H1 (cell line): Measurements from ENCODE around the gene STAC. TPM values are rescaled to one million over a fixed set of nuclear protein-coding genes. Genes with fewer than 3 reads are reported as not detected.

Experiments used
- CTCF ChIA-PET: fragments of 300-600 bp; sonication (Branson Sonifier 250); formaldehyde crosslinking; loops from one replicate; lab custom pipeline; 2021; ENCODE audit not compliant: partially characterized antibody; lab: Charles Lee
- POLR2A ChIA-PET: fragments of 300-600 bp; sonication (Branson Sonifier 250); formaldehyde crosslinking; loops from one replicate; lab custom pipeline; 2021; ENCODE audit warnings: inconsistent platforms; ENCODE audit not compliant: partially characterized antibody; lab: Charles Lee
- DNase-seq, 2 experiments: peaks; one replicate each; pipeline versions ENCODE4 v3.0.0 to v3.0.0-alpha.2; 2010 to 2022; ENCODE audit warnings: low spot score in 2 of 2, low read depth in 1 of 2, mixed read lengths in 1 of 2
- FAIRE-seq: peaks from 2 replicates; lab custom pipeline; 2011; peaks lifted over from hg19 to GRCh38; lab: Jason Lieb, UNC
- H2AFZ ChIP-seq: 2 replicates; pipeline ENCODE4 v1.8.1; 2012; ENCODE audit warnings: low read length, inconsistent platforms
- H2AK5ac ChIP-seq: 2 replicates; pipeline ENCODE4 v1.6.1; 2013; ENCODE audit warnings: low read depth, low read length
- H2BK120ac ChIP-seq: replicated peaks from 2 replicates; pipeline ENCODE3; 2013; ENCODE audit warnings: low read depth, low read length, inconsistent platforms
- H2BK12ac ChIP-seq: 2 replicates; pipeline ENCODE4 v1.6.1; 2013; ENCODE audit warnings: low read depth, low read length
- H2BK15ac ChIP-seq: 2 replicates; pipeline ENCODE4 v1.6.1; 2013; ENCODE audit warnings: low read length
- H2BK20ac ChIP-seq: 2 replicates; pipeline ENCODE4 v1.6.1; 2013; ENCODE audit warnings: low read length
- H2BK5ac ChIP-seq: 2 replicates; pipeline ENCODE4 v1.6.1; 2013; ENCODE audit warnings: low read depth, low read length
- H3K14ac ChIP-seq: 2 replicates; pipeline ENCODE4 v1.6.1; 2013; ENCODE audit warnings: inconsistent platforms; ENCODE audit not compliant: insufficient read length
- H3K18ac ChIP-seq: 2 replicates; pipeline ENCODE4 v1.6.1; 2013; ENCODE audit warnings: low read length; ENCODE audit errors: extremely low read depth
- H3K23ac ChIP-seq: 2 replicates; pipeline ENCODE4 v1.6.1; 2013; ENCODE audit warnings: inconsistent platforms; ENCODE audit not compliant: insufficient read length
- H3K23me2 ChIP-seq: 2 replicates; pipeline ENCODE4 v1.6.1; 2013; ENCODE audit warnings: low read depth, low read length
- H3K27ac ChIP-seq: 2 replicates; pipeline ENCODE4 v1.6.1; 2011; ENCODE audit warnings: low read depth, low read length, inconsistent platforms
- H3K27me3 ChIP-seq, 4 experiments: replicated peaks in 1 of 4; 1 replicate in 1 of 4; 2 replicates in 3 of 4; pipeline versions ENCODE4 v1.6.1 to v1.8.1; 2011 to 2013; ENCODE audit warnings: low read length in 3 of 4, mild to moderate bottlenecking in 3 of 4, inconsistent platforms in 2 of 4, mixed read lengths in 2 of 4, moderate library complexity in 1 of 4; ENCODE audit not compliant: control insufficient read depth in 3 of 4, insufficient read depth in 3 of 4; ENCODE audit errors: extremely low read depth in 1 of 4
- H3K36me3 ChIP-seq, 4 experiments: 2 replicates each; pipeline versions ENCODE4 v1.6.1 to v1.8.1; 2011 to 2013; ENCODE audit warnings: mild to moderate bottlenecking in 4 of 4, low read length in 3 of 4, moderate library complexity in 2 of 4, control low read depth in 1 of 4, inconsistent platforms in 1 of 4; ENCODE audit not compliant: insufficient read depth in 4 of 4, control insufficient read depth in 2 of 4
- H3K4ac ChIP-seq: replicated peaks from 2 replicates; pipeline ENCODE3; 2013; ENCODE audit warnings: low read length, low read depth, mixed read lengths, inconsistent platforms; ENCODE audit not compliant: insufficient read length
- H3K4me1 ChIP-seq, 4 experiments: replicated peaks in 1 of 4; 1 replicate in 1 of 4; 2 replicates in 3 of 4; pipeline versions ENCODE4 v1.6.1 to v1.8.1; 2011 to 2013; ENCODE audit warnings: low read length in 3 of 4, inconsistent platforms in 2 of 4, mixed read lengths in 1 of 4; ENCODE audit not compliant: insufficient read depth in 4 of 4, control insufficient read depth in 3 of 4
- H3K4me2 ChIP-seq, 2 experiments: 2 replicates each; pipeline versions ENCODE4 v1.6.1 to v1.8.1; 2011 to 2013; ENCODE audit warnings: low read depth in 2 of 2, low read length in 2 of 2, control low read depth in 1 of 2, inconsistent platforms in 1 of 2, mild to moderate bottlenecking in 1 of 2; ENCODE audit not compliant: insufficient read depth in 1 of 2
- H3K4me3 ChIP-seq, 4 experiments: fragments of 200-600, 300-600 bp in 1 of 4; sonication (generic), shearing (Covaris generic), sonication (Bioruptor Twin) in 1 of 4; 2 replicates each; pipeline versions ENCODE4 v1.5.1 to v1.8.1; 2011 to 2016; ENCODE audit warnings: low read length in 4 of 4, low read depth in 3 of 4, control low read depth in 2 of 4, inconsistent platforms in 2 of 4, mild to moderate bottlenecking in 2 of 4, mixed read lengths in 1 of 4, moderate library complexity in 1 of 4; ENCODE audit not compliant: insufficient read depth in 2 of 4; ENCODE audit errors: extremely low read depth in 1 of 4
- H3K56ac ChIP-seq: replicated peaks from 2 replicates; pipeline ENCODE3; 2013; ENCODE audit warnings: low read depth, mild to moderate bottlenecking, mixed read lengths, low read length, inconsistent platforms; ENCODE audit not compliant: insufficient read length
- H3K79me1 ChIP-seq: 2 replicates; pipeline ENCODE4 v1.6.1; 2013; ENCODE audit warnings: low read depth, low read length, control low read depth
- H3K79me2 ChIP-seq, 2 experiments: 2 replicates each; pipeline versions ENCODE4 v1.6.1 to v1.8.1; 2012 to 2013; ENCODE audit warnings: low read length in 2 of 2, mild to moderate bottlenecking in 2 of 2, inconsistent platforms in 1 of 2; ENCODE audit not compliant: insufficient read depth in 2 of 2, control insufficient read depth in 1 of 2
- H3K9ac ChIP-seq, 4 experiments: replicated peaks in 1 of 4; 1 replicate in 1 of 4; 2 replicates in 3 of 4; pipeline versions ENCODE4 v1.6.1 to v1.8.1; 2011 to 2013; ENCODE audit warnings: low read depth in 3 of 4, low read length in 3 of 4, control low read depth in 2 of 4, mild to moderate bottlenecking in 2 of 4, moderate library complexity in 2 of 4, inconsistent platforms in 1 of 4; ENCODE audit errors: extremely low read depth in 1 of 4
- H3K9me3 ChIP-seq, 2 experiments: 2 replicates each; pipeline versions ENCODE4 v1.6.1 to v1.8.1; 2012 to 2013; ENCODE audit warnings: mild to moderate bottlenecking in 2 of 2, moderate library complexity in 2 of 2, control low read depth in 1 of 2, inconsistent platforms in 1 of 2, low read depth in 1 of 2, low read length in 1 of 2, mixed read lengths in 1 of 2; ENCODE audit not compliant: insufficient read depth in 2 of 2
- H4K20me1 ChIP-seq, 2 experiments: replicated peaks in 1 of 2; 2 replicates each; pipeline versions ENCODE3 to v1.8.1; 2011 to 2013; ENCODE audit warnings: inconsistent platforms in 2 of 2, low read length in 2 of 2, mild to moderate bottlenecking in 1 of 2; ENCODE audit not compliant: insufficient read depth in 2 of 2, control insufficient read depth in 1 of 2
- H4K5ac ChIP-seq: 2 replicates; pipeline ENCODE4 v1.6.1; 2013; ENCODE audit warnings: low read length, low read depth, mixed read lengths, inconsistent platforms; ENCODE audit not compliant: insufficient read length
- H4K8ac ChIP-seq: 2 replicates; pipeline ENCODE4 v1.8.0; 2013; ENCODE audit warnings: mild to moderate bottlenecking, moderate library complexity, low read length, inconsistent platforms; ENCODE audit not compliant: insufficient read depth; ENCODE audit errors: extremely low read depth
- H4K91ac ChIP-seq: replicated peaks from 2 replicates; pipeline ENCODE3; 2013; ENCODE audit warnings: low read length, mixed read lengths, inconsistent platforms; ENCODE audit not compliant: insufficient read length
- CBX5 ChIP-seq: fragments of 300-800, 300-1000 bp; sonication (generic); IDR thresholded peaks from 2 replicates; pipeline ENCODE4 v1.7.1; 2016; ENCODE audit warnings: antibody characterized with exemption, low read length, low read depth
- HDAC2 ChIP-seq, 2 experiments: fragments of 300-600 bp in 1 of 2; sonication (generic) in 1 of 2; IDR thresholded peaks; 2 replicates each; pipeline ENCODE4 v1.6.1; 2011 to 2012; ENCODE audit warnings: low read depth in 2 of 2, low read length in 2 of 2, mild to moderate bottlenecking in 2 of 2, moderate library complexity in 2 of 2, borderline replicate concordance in 1 of 2, inconsistent platforms in 1 of 2
- JUND ChIP-seq: IDR thresholded peaks from 2 replicates; pipeline ENCODE4 v1.6.1; 2011; ENCODE audit warnings: mild to moderate bottlenecking, improper control_type of control experiment, low read length
- RXRA ChIP-seq: IDR thresholded peaks from 2 replicates; pipeline ENCODE4 v1.6.1; 2011; ENCODE audit warnings: low read depth, mild to moderate bottlenecking, low read length, moderate library complexity; ENCODE audit not compliant: insufficient read depth
- SP1 ChIP-seq: IDR thresholded peaks from 2 replicates; pipeline ENCODE4 v1.6.1; 2011; ENCODE audit warnings: low read depth, low read length
- TAF1 ChIP-seq: IDR thresholded peaks from 2 replicates; pipeline ENCODE4 v1.6.1; 2011; ENCODE audit warnings: mild to moderate bottlenecking, low read depth, low read length
- ZNF274 ChIP-seq: IDR thresholded peaks from 2 replicates; pipeline ENCODE4 v1.7.0; 2012; ENCODE audit warnings: low read length, borderline replicate concordance; ENCODE audit errors: extremely low read depth
- WGBS, 2 experiments: shearing (Covaris generic) in 1 of 2; methylation state at CpG; one replicate each; pipeline versions ENCODE4 v1.1.6 to v1.1.7; 2013 to 2015; ENCODE audit warnings: low lambda C conversion rate in 2 of 2, mixed read lengths in 2 of 2, inconsistent platforms in 1 of 2, low coverage in 1 of 2, missing lambda C conversion rate in 1 of 2; ENCODE audit not compliant: insufficient replicate concordance in 2 of 2, insufficient coverage in 1 of 2, insufficient read length in 1 of 2; ENCODE audit errors: extremely low coverage in 1 of 2, missing lambda C conversion rate in 1 of 2; 5-methylcytosine and 5-hydroxymethylcytosine counted together
- polyA plus RNA-seq, 7 experiments: library from polyadenylated mRNA; depleted of rRNA in 3 of 7; stranded (reverse) in 5 of 7; unstranded in 2 of 7; fragments of >200 nt in 5 of 7; fragments of 200-250 nt in 2 of 7; gene quantifications; 1 replicate in 5 of 7; 2 replicates in 1 of 7; 4 replicates in 1 of 7; pipeline versions ENCODE4 v1.2.1 to v1.2.3, GENCODE V29; 2011 to 2013; ENCODE audit warnings: missing spikeins in 2 of 7, mixed read lengths in 2 of 7
- total RNA-seq: library from RNA; stranded (reverse); fragmentation: NEBNext Ultra II Directional; extraction: Animal tissue kit (Norgen Biotek cat#: 25700); gene quantifications from 2 replicates; pipeline ENCODE4 v1.2.1, GENCODE V29; 2021

Gene STAC
- total and polyA plus RNA-seq, 2 of the 8 experiments (the other 6 are each of a cell fraction or from before 2014, with no cell fraction given), result 8.0 to 18.1 TPM

GRCh38 chr3:36411587-36411986, 31.3 kb downstream of the STAC start:
- Histone ChIP-seq H3K27ac (no peak overlapping the region), H3K9ac (no peak overlapping the region), H3K36me3 (peaks cover 0 to 3% (median 1%) of the 10 kb centered on the region in 4 experiments; a peak in 4 of 8 replicates), H3K4me1 (no peaks in the 10 kb centered on the region), H3K23me2 (no peaks in the 10 kb centered on the region), H2BK15ac (no peak overlapping the region), H4K8ac (no peak overlapping the region), H3K79me2 (no peaks in the 10 kb centered on the region), H3K4me3 (no peak overlapping the region), H3K27me3 (no peaks in the 10 kb centered on the region), H3K18ac (no peak overlapping the region), H3K23ac (no peak overlapping the region), H3K4me2 (no peak overlapping the region), H4K20me1 (no peaks in the 10 kb centered on the region), H2BK12ac (no peak overlapping the region), H2AFZ (no peak overlapping the region), H3K79me1 (no peaks in the 10 kb centered on the region), H4K5ac (no peak overlapping the region), H3K14ac (no peak overlapping the region), H2BK5ac (no peak overlapping the region), H3K56ac (no peak overlapping the region), H3K4ac (no peak overlapping the region), H2AK5ac (no peak overlapping the region), H2BK120ac (no peak overlapping the region), H4K91ac (no peak overlapping the region), H2BK20ac (no peak overlapping the region), H3K9me3 (peaks cover 5 to 10% of the 10 kb centered on the region in 2 experiments; a peak in 2 of 4 replicates)
- DNase-seq, result no peak
- POLR2A ChIA-PET, result no interaction called here
- TF ChIP-seq TAF1 (no peak), SP1 (no peak), CBX5 (no peak), JUND (no peak), HDAC2 (IDR thresholded peaks at IDR 0.05; ENCODE audit: borderline replicate concordance in 1 of 2, low read depth in 2 of 2, low read length in 2 of 2) (no peak), ZNF274 (no peak), RXRA (no peak)
- no peak for FAIRE-seq
- 91% methylated on average over 1 of the region's 1 CpG; no CpG with 5 or more reads in 1 of the 2 experiments for WGBS, 2 experiments
- CTCF ChIA-PET, result no interaction called here
